Measurements from ENCODE around the gene ZNF791. TPM values are rescaled to one million over a fixed set of nuclear protein-coding genes. Genes with fewer than 3 reads are reported as not detected.

The ZNF791 gene
- total and polyA plus RNA-seq, 2 experiments from 2014 or later, result 12.2 to 15.3 TPM

GRCh38 chr19:12611361-12611699, 610 bp downstream of the ZNF791 start:
- Histone ChIP-seq H3K79me2 (replicated peaks; ENCODE audit: insufficient read depth) (peaks cover 56% of the 10 kb centered on the region), H4K20me1 (replicated peaks; ENCODE audit: insufficient read depth) (peaks cover 6% of the 10 kb centered on the region)
- TF ChIP-seq JUNB (IDR thresholded peaks at IDR 0.05; ENCODE audit: unreplicated experiment), result no peak
- TF ChIP-seq NANOG (IDR thresholded peaks at IDR 0.05; ENCODE audit: borderline replicate concordance), result no peak
- TF ChIP-seq REST (IDR thresholded peaks at IDR 0.05; ENCODE audit: unreplicated experiment), result no peak
- TF ChIP-seq EZH2phosphoT487 (IDR thresholded peaks at IDR 0.05; ENCODE audit: unreplicated experiment), result no peak
- TF ChIP-seq ETS1 (IDR thresholded peaks at IDR 0.05), result peak; percentile 43; the same call in 1 of the 2 replicates
- TF ChIP-seq EZH2 (IDR thresholded peaks at IDR 0.05; ENCODE audit: low read depth, unreplicated experiment), result no peak
- TF ChIP-seq CREB1 (CRISPR knock-in tag; IDR thresholded peaks at IDR 0.05; ENCODE audit: low read depth), result no peak

GRCh38 chr19:12617646-12618045, 6.9 kb downstream of the ZNF791 start:
- H4K20me1 ChIP-seq (replicated peaks; ENCODE audit: insufficient read depth), result peaks cover 19% of the 10 kb centered on the region
- H3K36me3 Mint-ChIP-seq (ENCODE audit: low read depth), result peaks cover 57% of the 10 kb centered on the region

More at GRCh38 chr19:12611361-12611699, 610 bp downstream of the ZNF791 start:
- Mint-ChIP-seq H3K36me3 (ENCODE audit: low read depth) (peaks cover 29% of the 10 kb centered on the region), H3K27ac (peak overlapping the region; percentile 100), H3K4me3 (peak overlapping the region; percentile 100), H3K4me1 (peaks cover 3% of the 10 kb centered on the region; the same call in 2 of the 3 replicates), H3K27me3 (ENCODE audit: insufficient read depth, low read depth, poor library complexity) (peaks cover 16% of the 10 kb centered on the region), H3K9me3 (0 out of 3 replicates have a peak, but pooled peaks cover 2% of the 10 kb centered on the region)
- Histone ChIP-seq H3K4me1 (ENCODE audit: insufficient read depth) (no peaks in the 10 kb centered on the region), H3F3A (replicated peaks; ENCODE audit: low read depth) (no peaks in the 10 kb centered on the region), H3K27me3 (ENCODE audit: insufficient read depth) (no peaks in the 10 kb centered on the region), H3K36me3 (ENCODE audit: insufficient read depth) (0 out of 2 replicates have a peak, but pooled peaks cover 7% of the 10 kb centered on the region), H3K9me2 (ENCODE audit: insufficient read depth) (no peaks in the 10 kb centered on the region), H3K4me2 (peak overlapping the region; percentile 59), H2AFZ (no peak overlapping the region), H3K4me3 (peak overlapping the region; percentile 49), H3K27ac (ENCODE audit: low read depth) (peak overlapping the region; percentile 45)
- ATAC-seq (peak; percentile 66), DNase-seq (ENCODE audit: low spot score) (peak; percentile 72)

More at GRCh38 chr19:12617646-12618045, 6.9 kb downstream of the ZNF791 start:
- H2AFZ ChIP-seq, result no peak overlapping the region
- DNase-seq (ENCODE audit: low spot score) (no peak), ATAC-seq (no peak)
- TF ChIP-seq ZNF331 (CRISPR knock-in tag; IDR thresholded peaks at IDR 0.05; ENCODE audit: low read depth), result no peak
- no peak for TF ChIP-seq REST (IDR thresholded peaks at IDR 0.05; ENCODE audit: unreplicated experiment)
- no peak for TF ChIP-seq NANOG (IDR thresholded peaks at IDR 0.05; ENCODE audit: borderline replicate concordance)
- no peak for TF ChIP-seq JUNB (IDR thresholded peaks at IDR 0.05; ENCODE audit: unreplicated experiment)
- Mint-ChIP-seq H3K9me3 (peaks cover 15% of the 10 kb centered on the region), H3K27ac (no peak overlapping the region), H3K4me1 (no peaks in the 10 kb centered on the region), H3K4me3 (no peak overlapping the region), H3K27me3 (ENCODE audit: insufficient read depth, low read depth, poor library complexity) (peaks cover 8% of the 10 kb centered on the region)
- H3K4me1 ChIP-seq (ENCODE audit: insufficient read depth), result no peaks in the 10 kb centered on the region
- H3K79me2 ChIP-seq (replicated peaks; ENCODE audit: insufficient read depth), result peaks cover 90% of the 10 kb centered on the region
- no peaks in the 10 kb centered on the region for H3K9me2 ChIP-seq (ENCODE audit: insufficient read depth)
- no peak overlapping the region for H3K4me2 ChIP-seq
- no peaks in the 10 kb centered on the region for H3F3A ChIP-seq (replicated peaks; ENCODE audit: low read depth)
- H3K36me3 ChIP-seq (ENCODE audit: insufficient read depth), result 0 out of 2 replicates have a peak, but pooled peaks cover 7% of the 10 kb centered on the region
- H3K4me3 ChIP-seq, result no peak overlapping the region
- no peaks in the 10 kb centered on the region for H3K27me3 ChIP-seq (ENCODE audit: insufficient read depth)
- no peak overlapping the region for H3K27ac ChIP-seq (ENCODE audit: low read depth)

All from GM23338 (cell line).